Left lung (tissue), 10 donors: Measurements from ENCODE around the gene MUC21. TPM values are rescaled to one million over a fixed set of nuclear protein-coding genes. Genes with fewer than 3 reads are reported as not detected.

Experiments
- ATAC-seq: fragments of 200-7000 bp; cut with Tn5 transposase; one replicate; pipeline ENCODE4 v1.9.1; 2020; ENCODE audit warnings: moderate library complexity
- DNase-seq, 4 donors: peaks; one replicate each; pipeline ENCODE4 v3.0.0-alpha.2; 2013 to 2020
- H3K27ac ChIP-seq, 2 donors: fragments of 200-600 bp; sonication (generic) in 1 of 2; one replicate each; pipeline versions ENCODE4 v1.5.0 to v1.8.0; 2020 to 2021
- H3K27me3 ChIP-seq, 2 donors: fragments of 200-600 bp; sonication (generic) in 1 of 2; one replicate each; pipeline versions ENCODE4 v1.5.0 to v1.8.0; 2020 to 2021
- H3K36me3 ChIP-seq, 2 donors: fragments of 200-600 bp; sonication (generic) in 1 of 2; one replicate each; pipeline versions ENCODE4 v1.5.0 to v1.8.0; 2020 to 2021
- H3K4me1 ChIP-seq, 2 donors: fragments of 200-600 bp; one replicate each; pipeline ENCODE4 v1.8.0; 2021
- H3K4me3 ChIP-seq, 2 donors: fragments of 200-600 bp; sonication (generic) in 1 of 2; one replicate each; pipeline versions ENCODE4 v1.5.0 to v1.8.0; 2020 to 2021; ENCODE audit warnings: mild to moderate bottlenecking in 1 of 2
- H3K9me3 ChIP-seq, 2 donors: fragments of 200-600 bp; sonication (generic) in 1 of 2; one replicate each; pipeline versions ENCODE4 v1.5.0 to v1.8.0; 2020 to 2021
- intact Hi-C, 2 donors: fragments of 100-400 bp; cut with DNase I; formaldehyde crosslinking; loops; one replicate each; pipeline versions ENCODE4 v1.11.2 to v1.14.2; 2022
- polyA plus RNA-seq, 6 donors: library from polyadenylated mRNA; unstranded; fragments of 120-200 nt; gene quantifications; one replicate each; pipeline ENCODE4 v1.2.1, GENCODE V29; 2013; ENCODE audit not compliant: insufficient read length in 6 of 6
- total RNA-seq, 2 donors: library from RNA; stranded (reverse); fragmentation: NEBNext Ultra II Directional; extraction: Animal tissue kit (Norgen Biotek cat#: 25700); gene quantifications; one replicate each; pipeline ENCODE4 v1.2.1, GENCODE V29; 2021
- TF ChIP-seq, protein P1 (sequence below), 2 donors: fragments of 200-600 bp; sonication (generic) in 1 of 2; IDR thresholded peaks; one replicate each; pipeline versions ENCODE4 v1.5.0 to v1.8.0; 2021; ENCODE audit warnings: antibody characterized with exemption in 2 of 2
- donor health status: DM: no; HTN: yes; CAD: no.
- donor health status: DM: no; HTN: no; CAD: no.

The MUC21 gene
- total and polyA plus RNA-seq, 8 donors: 0.04 to 9.5 (median 4.3) TPM; not detected in 4

GRCh38 chr6:30948811-30949210 lies 34.7 kb upstream of the MUC21 start:
- H3K36me3 ChIP-seq: no peaks in the 10 kb centered on the region
- H3K4me3 ChIP-seq: no peak overlapping the region
- TF ChIP-seq, protein P1, sequence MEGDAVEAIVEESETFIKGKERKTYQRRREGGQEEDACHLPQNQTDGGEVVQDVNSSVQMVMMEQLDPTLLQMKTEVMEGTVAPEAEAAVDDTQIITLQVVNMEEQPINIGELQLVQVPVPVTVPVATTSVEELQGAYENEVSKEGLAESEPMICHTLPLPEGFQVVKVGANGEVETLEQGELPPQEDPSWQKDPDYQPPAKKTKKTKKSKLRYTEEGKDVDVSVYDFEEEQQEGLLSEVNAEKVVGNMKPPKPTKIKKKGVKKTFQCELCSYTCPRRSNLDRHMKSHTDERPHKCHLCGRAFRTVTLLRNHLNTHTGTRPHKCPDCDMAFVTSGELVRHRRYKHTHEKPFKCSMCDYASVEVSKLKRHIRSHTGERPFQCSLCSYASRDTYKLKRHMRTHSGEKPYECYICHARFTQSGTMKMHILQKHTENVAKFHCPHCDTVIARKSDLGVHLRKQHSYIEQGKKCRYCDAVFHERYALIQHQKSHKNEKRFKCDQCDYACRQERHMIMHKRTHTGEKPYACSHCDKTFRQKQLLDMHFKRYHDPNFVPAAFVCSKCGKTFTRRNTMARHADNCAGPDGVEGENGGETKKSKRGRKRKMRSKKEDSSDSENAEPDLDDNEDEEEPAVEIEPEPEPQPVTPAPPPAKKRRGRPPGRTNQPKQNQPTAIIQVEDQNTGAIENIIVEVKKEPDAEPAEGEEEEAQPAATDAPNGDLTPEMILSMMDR (IDR thresholded peaks at IDR 0.05): no peak
- no peak overlapping the region for H3K27ac ChIP-seq
- no peaks in the 10 kb centered on the region for H3K9me3 ChIP-seq
- ATAC-seq: no peak
- DNase-seq: no peak
- peaks cover 0 to 15% of the 10 kb centered on the region in 2 donors for H3K27me3 ChIP-seq
- no peaks in the 10 kb centered on the region for H3K4me1 ChIP-seq
- intact Hi-C loops: no loop called here

GRCh38 chr6:30951907-30952469 lies 31.5 kb upstream of the MUC21 start:
- intact Hi-C loops: no loop called here
- Histone ChIP-seq H3K4me1 (peaks cover 7 to 16% of the 10 kb centered on the region in 2 donors), H3K36me3 (no peaks in the 10 kb centered on the region), H3K4me3 (no peak overlapping the region), H3K27me3 (peaks cover 0 to 47% of the 10 kb centered on the region in 2 donors), H3K27ac (no peak overlapping the region), H3K9me3 (no peaks in the 10 kb centered on the region)
- TF ChIP-seq, protein P1 (IDR thresholded peaks at IDR 0.05): no peak
- ATAC-seq (no peak), DNase-seq (no peak)

GRCh38 chr6:30954631-30955366 lies 28.7 kb upstream of the MUC21 start:
- Histone ChIP-seq H3K4me3 (peak overlapping the region; percentile 34 to 45), H3K4me1 (peaks cover 7 to 16% of the 10 kb centered on the region in 2 donors), H3K9me3 (no peaks in the 10 kb centered on the region), H3K27ac (peak overlapping the region; percentile 59 to 70), H3K27me3 (peaks cover 0 to 74% of the 10 kb centered on the region in 2 donors), H3K36me3 (no peaks in the 10 kb centered on the region)
- intact Hi-C loops: no loop called here
- ATAC-seq (peak; percentile 23), DNase-seq (no peak)
- TF ChIP-seq, protein P1 (IDR thresholded peaks at IDR 0.05): no peak

- DNase-seq (peak; percentile 26 to 91 (median 63)), ATAC-seq (peak; percentile 99)
- H3K27me3 ChIP-seq: peaks cover 0 to 74% of the 10 kb centered on the region in 2 donors
- H3K4me1 ChIP-seq: peaks cover 7 to 16% of the 10 kb centered on the region in 2 donors
- intact Hi-C loops: no loop called here
- no peaks in the 10 kb centered on the region for H3K9me3 ChIP-seq
- H3K36me3 ChIP-seq: no peaks in the 10 kb centered on the region
- H3K4me3 ChIP-seq: peak overlapping the region; percentile 34 to 45
- peak overlapping the region; percentile 59 to 70 for H3K27ac ChIP-seq
- TF ChIP-seq, protein P1 (IDR thresholded peaks at IDR 0.05): no peak
These were observed 28.0 kb upstream of the MUC21 start for GRCh38 chr6:30955367-30956042.

- Histone ChIP-seq H3K4me1 (peaks cover 7 to 16% of the 10 kb centered on the region in 2 donors), H3K9me3 (no peaks in the 10 kb centered on the region), H3K27ac (no peak overlapping the region), H3K27me3 (peaks cover 0 to 69% of the 10 kb centered on the region in 2 donors), H3K4me3 (no peak overlapping the region), H3K36me3 (no peaks in the 10 kb centered on the region)
- ATAC-seq: no peak
- DNase-seq: no peak
- intact Hi-C loops: no loop called here
- TF ChIP-seq, protein P1 (IDR thresholded peaks at IDR 0.05): no peak
These were observed 25.8 kb upstream of the MUC21 start for GRCh38 chr6:30957716-30958115.
